GM19455 (cell line): Measurements from ENCODE around the gene CD300A.

Source experiments
- ATAC-seq: cut with Tn5 transposase; IDR thresholded peaks from one replicate; pipeline ENCODE4 v1.9.1; 2021; ENCODE audit not compliant: unreplicated experiment

The CD300A gene

GRCh38 chr17:74439691-74440567 lies 26.5 kb upstream of the CD300A start:
- ATAC-seq: no peak

- no peak for ATAC-seq
These were observed 24.9 kb upstream of the CD300A start for GRCh38 chr17:74441537-74441936.

- ATAC-seq: no peak
These were observed 24.2 kb upstream of the CD300A start for GRCh38 chr17:74442291-74442669.

GRCh38 chr17:74442670-74443515 lies 23.5 kb upstream of the CD300A start:
- no peak for ATAC-seq

- no peak for ATAC-seq
These were observed 22.7 kb upstream of the CD300A start for GRCh38 chr17:74443516-74444296.

GRCh38 chr17:74444406-74444805 lies 22.0 kb upstream of the CD300A start:
- no peak for ATAC-seq

GRCh38 chr17:74445158-74445557 lies 21.3 kb upstream of the CD300A start:
- ATAC-seq: no peak

- no peak for ATAC-seq
These were observed 19.6 kb upstream of the CD300A start for GRCh38 chr17:74446551-74447500.

- no peak for ATAC-seq
These were observed 18.7 kb upstream of the CD300A start for GRCh38 chr17:74447628-74448159.

GRCh38 chr17:74448756-74449155 lies 17.7 kb upstream of the CD300A start:
- no peak for ATAC-seq

GRCh38 chr17:74449306-74449705 lies 17.1 kb upstream of the CD300A start:
- no peak for ATAC-seq

- no peak for ATAC-seq
These were observed 16.7 kb upstream of the CD300A start for GRCh38 chr17:74449773-74450172.

GRCh38 chr17:74450231-74450630 lies 16.2 kb upstream of the CD300A start:
- ATAC-seq: no peak

- ATAC-seq: no peak
These were observed 15.5 kb upstream of the CD300A start for GRCh38 chr17:74450925-74451403.

- ATAC-seq: no peak
These were observed 14.9 kb upstream of the CD300A start for GRCh38 chr17:74451557-74451956.

GRCh38 chr17:74452033-74452840 lies 14.2 kb upstream of the CD300A start:
- ATAC-seq: no peak

- ATAC-seq: no peak
These were observed 13.4 kb upstream of the CD300A start for GRCh38 chr17:74452841-74453661.

GRCh38 chr17:74453665-74454196 lies 12.7 kb upstream of the CD300A start:
- peak; percentile 27 for ATAC-seq
